HG03280 (cell line): ENCODE results near the gene OSBP.
A peak's percentile ranks its signal among the peaks of the same experiment; 100 is the strongest.
"Not testable (repeated sequence)": the region's sequence is repeated elsewhere in the genome, so short reads cannot be mapped to it uniquely, and the experiment has no call there.

Experiments used
- ATAC-seq: cut with Tn5 transposase; IDR thresholded peaks from one replicate; pipeline ENCODE4 v1.9.1; 2021; ENCODE audit warnings: mild to moderate bottlenecking, moderate library complexity; ENCODE audit not compliant: unreplicated experiment

Gene OSBP

GRCh38 chr11:59615637-59616395 is at the start of gene OSBP:
Gene OSBP (minus strand): TSS chr11:59615774. CDS start chr11:59615664, 110 bp downstream.
- ATAC-seq = peak; percentile 85

GRCh38 chr11:59660621-59661020 is 45.0 kb upstream of the OSBP start:
- ATAC-seq = no peak

DNA sequence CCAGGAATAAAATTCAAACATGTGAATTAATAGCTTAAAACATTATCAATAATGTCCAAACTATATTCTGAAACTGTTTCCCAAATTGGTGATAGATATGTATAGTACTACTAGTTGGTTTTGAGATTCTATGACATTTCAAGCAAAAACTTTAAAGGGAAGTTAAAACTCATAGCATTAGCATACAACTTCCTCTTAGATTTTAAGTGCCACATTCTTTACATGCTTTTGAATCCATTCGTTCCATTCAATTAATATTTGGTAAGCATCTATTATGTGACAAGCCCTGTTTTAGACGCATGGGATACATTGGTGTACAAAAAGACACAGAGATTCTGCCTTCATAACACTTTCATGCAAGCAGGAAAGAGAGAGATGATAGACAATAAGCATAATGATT is 44.4 kb upstream of the OSBP start:
- ATAC-seq = no peak

- ATAC-seq = no peak
Measured at GRCh38 chr11:59658036-59658435, 42.5 kb upstream of the OSBP start.

DNA sequence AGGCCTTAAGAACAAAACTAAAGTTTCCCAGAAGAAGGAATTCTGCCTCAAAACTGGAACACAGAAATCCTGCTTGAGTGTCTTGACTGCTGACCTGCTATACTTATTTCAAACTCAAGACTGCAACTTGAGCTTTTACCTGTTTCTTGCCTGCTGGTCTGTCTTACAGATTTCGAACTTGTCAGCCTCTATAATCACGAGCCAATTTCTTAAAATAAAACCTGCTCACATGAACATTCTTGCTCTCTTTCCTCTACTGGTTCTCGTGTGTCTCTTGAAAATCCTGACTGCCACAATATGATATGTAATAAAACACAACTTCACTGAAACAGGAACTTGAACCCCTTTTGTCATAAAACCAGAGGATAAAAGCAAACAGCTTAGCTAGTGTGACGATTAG is 39.3 kb upstream of the OSBP start:
- no peak for ATAC-seq

DNA sequence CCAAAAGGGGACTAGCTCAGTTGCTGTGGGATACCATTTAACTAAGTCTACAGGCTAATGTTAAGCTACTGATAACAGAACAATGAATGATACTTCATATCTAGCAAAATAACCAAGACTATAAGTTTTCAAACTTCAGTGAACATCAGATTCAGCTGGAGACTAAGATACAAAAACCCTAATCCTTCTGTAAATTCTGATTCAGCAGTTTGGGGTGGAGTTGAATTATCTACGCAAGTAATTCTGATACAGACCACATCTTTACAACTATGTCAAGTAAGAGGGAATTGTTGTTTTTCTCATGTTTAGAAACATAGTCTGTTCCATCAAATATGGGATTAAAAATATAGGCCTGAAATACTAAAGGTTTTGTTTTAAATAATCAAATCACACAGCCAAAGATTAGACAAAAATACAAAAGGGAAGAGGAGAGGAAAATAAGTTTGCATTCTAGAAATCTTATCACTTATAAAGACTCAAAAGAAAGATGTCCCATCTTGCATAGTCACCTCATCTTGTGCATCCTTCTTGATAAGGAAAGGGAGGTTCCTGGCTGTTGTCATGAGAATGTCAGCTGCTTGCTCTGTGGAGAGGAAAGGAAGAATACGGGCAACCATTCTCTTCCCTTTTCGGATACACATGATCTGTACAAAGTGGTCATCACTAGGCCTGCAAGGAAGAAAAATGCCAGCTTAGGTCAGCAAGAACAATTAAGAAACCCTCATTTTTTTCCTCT is 31.8 kb upstream of the OSBP start:
- ATAC-seq = no peak

GRCh38 chr11:59644528-59644927 is 29.0 kb upstream of the OSBP start:
- ATAC-seq = no peak

- no peak for ATAC-seq
Measured at GRCh38 chr11:59643390-59643789, 27.8 kb upstream of the OSBP start.

DNA sequence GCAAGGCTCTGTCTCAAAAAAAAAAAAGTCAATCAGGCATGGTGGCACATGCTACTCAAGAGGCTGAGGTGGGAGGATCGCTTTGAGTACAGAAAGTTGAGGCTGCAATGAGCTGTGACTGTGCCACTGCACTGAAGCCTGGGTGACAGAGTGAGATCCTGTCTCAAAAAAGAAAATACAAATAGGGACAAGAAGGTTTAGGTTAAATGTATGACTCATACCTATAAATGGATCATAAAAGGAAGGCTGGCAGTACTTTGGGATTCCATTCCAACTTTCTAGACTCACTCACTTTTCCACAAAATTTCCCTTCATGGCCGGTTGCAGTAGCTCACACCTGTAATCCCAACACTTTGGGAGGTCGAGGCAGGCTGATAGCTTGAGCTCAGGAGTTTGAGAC is 25.6 kb upstream of the OSBP start:
- ATAC-seq = no peak

DNA sequence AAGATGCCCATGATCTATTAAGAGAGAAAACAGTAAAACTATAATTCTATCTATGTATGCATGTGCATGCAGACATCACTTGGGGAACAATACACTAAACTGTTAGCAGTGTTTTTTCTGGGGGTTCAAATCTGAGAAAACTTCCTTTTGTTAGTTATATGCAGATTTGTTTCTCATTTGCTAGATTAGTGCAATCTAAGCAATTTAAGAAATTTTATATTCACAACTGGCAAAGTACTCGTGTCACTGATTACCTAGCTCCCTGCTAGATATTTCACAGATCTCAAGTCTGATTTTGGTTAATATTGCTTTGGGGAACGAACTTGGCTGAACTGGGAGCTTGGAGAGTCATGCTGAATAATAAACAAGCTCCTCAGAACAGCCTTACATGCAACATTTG is 14.9 kb upstream of the OSBP start:
- no peak for ATAC-seq

DNA sequence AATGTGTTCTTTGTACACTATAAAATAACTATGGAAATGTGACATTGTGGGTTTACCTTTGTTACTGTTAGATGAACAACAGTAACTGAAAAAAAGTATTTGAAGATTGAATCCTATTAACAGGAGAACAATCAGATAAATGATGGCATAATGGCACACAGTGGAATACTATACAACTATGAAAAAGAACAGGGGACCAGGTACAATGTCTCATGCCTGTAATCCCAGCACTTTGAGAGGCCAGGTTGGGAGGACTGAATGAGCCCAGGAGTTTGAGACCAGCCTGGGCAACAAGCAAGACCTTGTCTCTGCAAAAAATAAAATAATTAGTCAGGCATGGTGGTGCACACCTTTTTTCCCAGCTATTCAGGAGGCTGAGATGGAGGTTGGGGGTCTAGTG is 14.4 kb upstream of the OSBP start:
- no peak for ATAC-seq

DNA sequence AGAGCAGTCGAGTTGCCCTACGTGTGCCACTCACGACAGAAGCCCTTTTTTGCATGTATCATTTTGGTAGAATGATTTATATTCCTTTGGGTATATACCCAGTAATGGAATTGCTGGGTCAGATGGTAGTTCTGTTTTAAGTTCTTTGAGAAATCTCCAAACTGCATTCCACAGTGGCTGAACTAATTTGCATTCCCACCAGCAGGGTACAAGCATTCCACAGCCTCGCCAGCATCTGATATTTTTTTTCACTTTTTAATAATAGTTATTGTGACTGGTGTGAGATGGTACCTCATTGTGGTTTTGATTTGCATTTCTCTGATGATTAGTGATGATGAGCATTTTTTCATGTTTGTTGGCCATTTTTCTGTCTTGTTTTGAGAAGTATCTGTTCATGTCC is 11.4 kb upstream of the OSBP start:
- not testable (repeated sequence) for ATAC-seq

DNA sequence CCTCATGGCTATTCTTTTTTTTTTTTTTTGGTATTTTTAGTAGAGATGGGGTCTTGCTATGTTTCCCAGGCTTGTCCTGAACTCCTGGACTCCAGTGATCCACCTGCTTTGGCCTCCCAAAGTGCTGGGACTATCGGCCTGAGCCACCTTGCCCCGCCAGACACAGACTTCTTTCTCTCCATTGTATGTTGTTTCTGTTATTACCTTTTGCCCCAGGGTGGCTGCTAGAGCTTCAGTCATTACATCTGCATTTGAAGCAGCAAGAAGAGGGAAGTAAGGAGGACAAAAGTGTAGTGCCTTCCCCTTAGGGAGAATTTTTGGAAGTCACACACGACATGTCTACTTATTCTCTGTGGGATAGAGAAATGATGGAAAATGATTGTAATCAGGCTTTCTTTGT is 10.1 kb upstream of the OSBP start:
- no peak for ATAC-seq

DNA sequence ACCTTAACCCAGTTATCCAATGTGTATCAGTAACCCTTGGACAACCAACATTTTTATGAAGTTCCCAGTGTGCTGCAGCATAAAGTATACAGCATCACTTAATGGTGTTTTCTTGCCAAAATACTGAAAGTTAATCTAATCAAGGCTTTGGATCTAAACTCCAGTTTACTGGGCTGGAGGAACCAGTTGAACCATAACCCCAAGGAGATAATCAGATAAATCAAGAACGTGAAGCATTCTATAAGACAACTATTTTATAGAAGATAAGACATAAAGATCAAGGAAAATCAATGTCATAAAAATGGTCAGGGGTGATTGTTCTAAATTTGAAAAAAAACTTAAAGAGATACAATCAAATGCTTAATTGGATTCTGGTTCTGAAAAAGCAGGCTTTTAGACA is 2.3 kb upstream of the OSBP start:
- no peak for ATAC-seq

GRCh38 chr11:59616396-59616982 is 915 bp upstream of the OSBP start:
- ATAC-seq = no peak

DNA sequence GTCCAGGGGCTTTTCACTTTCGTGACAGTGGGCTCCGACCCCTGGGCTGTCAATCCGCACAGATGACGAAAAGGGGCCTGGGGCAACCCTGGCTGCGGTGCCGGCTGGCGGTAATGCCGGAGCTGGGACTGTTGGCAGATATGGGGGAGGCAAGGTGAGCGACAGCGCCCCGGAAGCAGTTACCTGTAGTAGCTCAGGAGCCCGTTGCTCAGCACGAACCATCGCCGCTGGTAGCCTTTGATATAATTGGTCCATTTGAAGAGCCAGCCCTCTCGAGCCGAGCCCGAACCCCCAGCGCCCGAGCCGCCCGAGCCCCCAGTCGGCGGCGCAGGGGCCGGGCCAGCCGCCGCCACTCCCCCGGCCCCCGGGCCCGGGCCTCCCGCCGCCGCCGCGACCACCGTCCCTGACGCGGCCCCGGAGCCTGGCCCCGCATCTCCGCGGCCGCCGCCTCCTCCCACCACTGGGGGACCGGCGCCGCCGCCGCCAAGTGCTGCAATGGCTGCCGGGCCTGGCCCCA is 396 bp downstream of the OSBP start:
- ATAC-seq = peak; percentile 12

DNA sequence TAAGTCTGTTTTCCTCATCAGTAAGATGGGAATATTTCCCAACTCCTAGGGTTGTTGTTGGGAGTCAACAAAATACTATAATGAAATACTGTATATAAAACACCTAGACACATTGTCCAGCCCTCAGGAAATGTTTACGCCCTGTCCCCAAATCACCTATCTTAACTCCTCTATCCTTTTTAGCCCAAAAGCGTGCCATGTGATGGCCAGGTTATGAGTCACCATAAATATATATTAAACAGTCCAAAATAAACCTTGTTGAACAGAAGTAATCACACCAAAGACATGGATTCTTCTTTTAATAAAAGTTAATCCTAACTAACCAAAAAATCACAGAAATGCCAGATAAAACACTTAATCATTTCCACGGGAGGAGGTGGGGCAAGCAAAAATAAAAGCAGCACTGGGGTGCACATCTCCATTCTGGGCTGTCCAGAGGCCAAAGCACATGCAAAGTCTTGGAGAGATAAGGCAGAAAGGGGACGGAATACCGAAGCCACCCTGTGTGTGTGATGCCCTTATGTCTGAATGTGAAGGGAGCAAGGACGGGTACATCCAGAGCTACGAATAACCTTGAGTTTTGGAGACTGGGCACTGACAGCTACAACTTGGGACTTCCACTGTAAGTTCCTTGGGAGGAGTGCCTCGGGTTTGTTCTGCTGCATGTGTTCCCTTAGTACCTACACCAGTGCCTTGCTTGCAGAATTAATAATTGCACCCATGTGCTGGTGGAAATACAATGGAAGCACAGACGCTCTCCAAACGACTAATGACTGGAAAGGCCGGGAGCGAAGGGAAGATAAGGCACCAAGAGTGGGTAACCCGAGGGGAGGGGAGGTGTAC is 1.1 kb downstream of the OSBP start:
- no peak for ATAC-seq

- ATAC-seq = no peak
Measured at GRCh38 chr11:59611570-59612565, 3.7 kb downstream of the OSBP start.

DNA sequence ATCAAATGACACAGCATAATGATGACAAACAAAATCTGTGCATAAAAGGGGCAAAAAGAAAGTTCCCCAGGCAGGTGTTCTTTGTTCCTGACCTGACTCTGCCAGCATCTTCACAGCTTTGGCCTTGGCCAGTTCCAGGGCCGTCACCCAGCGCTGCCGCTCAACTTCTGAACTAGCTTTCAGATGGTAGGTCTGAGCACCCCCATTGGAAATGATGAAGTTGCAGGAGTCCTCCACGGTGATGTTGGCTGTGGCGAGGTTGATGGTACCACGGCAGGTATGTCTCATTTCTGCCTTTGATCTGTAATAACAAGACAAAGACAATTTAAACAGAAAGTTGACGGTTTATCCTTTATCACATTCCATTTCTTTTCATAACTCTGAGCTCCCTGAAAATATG is 5.3 kb downstream of the OSBP start:
- ATAC-seq = no peak
